GM19043 (cell line): ENCODE data around the gene MAP1B.

Source experiments
- ATAC-seq: cut with Tn5 transposase; IDR thresholded peaks from one replicate; pipeline ENCODE4 v1.9.1; 2021; ENCODE audit warnings: low read depth; ENCODE audit not compliant: unreplicated experiment

The MAP1B gene

DNA sequence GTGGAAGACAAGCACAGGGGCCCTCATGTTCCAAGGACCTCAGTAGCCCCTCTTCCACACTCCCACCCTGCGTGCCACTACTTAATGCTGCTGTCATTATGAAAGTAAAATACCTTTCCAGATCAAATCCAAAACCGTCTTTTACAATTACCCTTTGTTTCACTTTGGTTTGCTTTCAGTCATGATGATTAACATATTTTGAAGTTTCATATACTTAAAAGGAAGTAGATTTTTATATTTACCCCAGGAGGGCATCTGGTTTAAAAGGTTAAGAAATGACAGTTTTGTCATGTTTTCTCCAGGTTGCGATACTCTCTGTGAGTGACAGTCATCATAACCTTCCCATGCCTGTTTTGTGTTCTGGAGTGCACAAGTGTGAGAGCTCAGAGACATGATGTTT, 13.5 kb upstream of the MAP1B start:
- no peak for ATAC-seq

DNA sequence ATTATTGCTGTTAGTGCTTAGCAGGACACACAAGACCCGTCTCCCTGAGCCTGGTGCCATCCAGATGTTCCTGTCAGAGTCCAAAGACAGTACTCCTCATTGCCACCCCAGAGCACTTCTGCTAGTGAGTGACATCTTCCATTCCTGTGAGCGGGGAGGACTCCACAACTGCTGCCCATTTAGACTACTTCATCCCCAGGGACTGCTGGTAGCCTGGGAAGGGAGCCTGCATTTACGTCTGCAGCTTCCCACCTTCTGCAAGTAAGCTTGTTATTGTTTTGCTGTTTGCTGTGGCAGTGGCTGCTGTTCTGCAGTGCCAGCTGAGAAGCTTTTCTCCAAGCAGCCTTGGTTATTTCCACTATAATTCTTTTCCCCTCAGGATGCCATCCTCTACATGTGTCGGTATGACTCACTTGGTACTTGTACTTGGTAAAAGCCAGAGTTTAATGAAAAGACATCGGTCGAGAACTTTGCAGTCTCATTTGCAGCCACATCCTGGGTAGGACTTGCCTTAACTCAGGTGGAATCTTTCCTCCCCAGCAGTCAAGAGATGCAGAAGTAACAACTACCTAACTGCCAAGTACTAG, 10.6 kb upstream of the MAP1B start:
- no peak for ATAC-seq

DNA sequence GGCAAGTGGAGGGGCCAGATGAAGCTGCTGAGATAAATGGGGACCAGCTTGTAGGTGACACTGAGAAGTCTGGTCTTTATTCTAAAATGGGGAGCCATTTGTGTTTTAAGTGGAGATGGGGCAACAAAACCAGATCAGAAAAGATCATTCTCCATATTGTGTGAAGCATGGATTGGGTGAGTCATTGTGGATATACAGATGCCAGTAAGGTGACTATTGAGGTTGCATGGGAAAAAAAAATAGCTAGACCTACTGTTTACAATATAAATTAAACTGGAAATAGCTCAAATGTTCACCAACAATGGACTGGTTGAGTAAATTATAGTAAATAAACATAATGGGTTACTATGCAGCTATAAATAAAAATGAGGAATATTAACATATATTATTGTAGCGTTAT, 5.4 kb upstream of the MAP1B start:
- no peak for ATAC-seq

DNA sequence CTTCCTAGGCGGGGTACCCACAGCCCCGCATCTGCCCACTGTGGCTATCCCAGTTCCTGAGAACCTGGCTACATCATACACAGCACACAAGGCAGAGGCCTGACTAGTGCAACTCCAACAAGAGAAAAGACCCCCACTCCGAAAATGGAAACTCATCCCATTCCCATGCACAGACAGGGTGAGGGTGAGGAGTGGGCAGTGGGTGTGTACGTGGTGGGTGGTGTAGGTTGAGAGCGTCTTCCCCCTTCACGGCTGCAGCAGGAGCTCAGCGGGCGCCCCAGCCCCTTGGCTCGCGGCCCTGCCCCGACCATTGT, 501 bp upstream of the MAP1B start:
- no peak for ATAC-seq

GRCh38 chr5:72107901-72108201, 576 bp downstream of the MAP1B start:
- ATAC-seq, result no peak

GRCh38 chr5:72108202-72109061, 1.2 kb downstream of the MAP1B start:
- no peak for ATAC-seq

- ATAC-seq, result no peak
These were observed 1.8 kb downstream of the MAP1B start for GRCh38 chr5:72109062-72109411.

DNA sequence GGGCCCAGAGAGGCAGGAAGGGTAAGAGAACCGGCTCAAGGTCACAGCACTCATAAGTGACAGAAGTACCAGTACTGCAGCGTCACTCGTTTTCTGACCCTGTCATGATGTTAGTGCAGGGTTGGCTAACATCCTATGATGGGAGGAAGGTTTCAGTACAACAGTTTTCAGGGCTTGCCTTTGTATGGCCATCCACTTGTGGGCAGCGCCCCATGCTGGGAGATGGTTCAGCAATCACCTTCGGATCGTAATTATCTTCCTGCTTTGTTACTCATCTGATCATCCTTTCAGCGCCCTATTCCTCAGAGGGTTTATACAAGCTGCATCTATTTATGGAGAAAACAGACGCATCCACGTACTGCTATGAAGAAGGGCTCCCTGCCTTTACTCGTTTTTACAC, 2.4 kb downstream of the MAP1B start:
- no peak for ATAC-seq

DNA sequence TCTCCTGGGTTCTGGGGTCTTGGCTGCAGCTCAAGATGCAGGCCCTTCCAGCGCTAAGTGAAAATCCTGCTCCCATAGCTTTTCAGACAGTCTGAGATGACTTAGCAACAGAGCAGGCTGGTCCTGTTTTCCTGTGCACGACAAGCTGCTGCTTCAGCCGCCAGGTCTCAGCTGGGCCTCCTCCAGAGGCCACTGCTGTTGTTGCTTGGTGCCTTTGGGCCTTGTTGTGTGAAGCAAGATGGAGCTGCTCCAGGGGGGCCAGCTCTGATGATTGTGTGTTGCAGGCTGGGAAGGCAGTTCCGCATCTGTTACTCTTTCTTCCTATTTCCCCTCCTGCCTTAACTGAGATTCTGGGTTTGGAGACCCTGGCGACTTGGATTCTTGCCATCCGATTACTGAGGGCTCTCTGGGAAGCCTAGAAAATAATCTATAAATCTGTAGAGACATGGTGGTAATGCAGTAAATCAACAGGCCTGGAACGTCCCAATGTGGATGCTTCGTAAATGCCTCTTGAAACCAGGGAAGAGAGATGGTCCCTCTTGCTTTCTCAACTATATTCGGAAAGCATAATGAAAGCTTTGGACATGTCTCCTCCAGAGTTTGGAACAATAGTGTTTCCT, 3.2 kb downstream of the MAP1B start:
- no peak for ATAC-seq

DNA sequence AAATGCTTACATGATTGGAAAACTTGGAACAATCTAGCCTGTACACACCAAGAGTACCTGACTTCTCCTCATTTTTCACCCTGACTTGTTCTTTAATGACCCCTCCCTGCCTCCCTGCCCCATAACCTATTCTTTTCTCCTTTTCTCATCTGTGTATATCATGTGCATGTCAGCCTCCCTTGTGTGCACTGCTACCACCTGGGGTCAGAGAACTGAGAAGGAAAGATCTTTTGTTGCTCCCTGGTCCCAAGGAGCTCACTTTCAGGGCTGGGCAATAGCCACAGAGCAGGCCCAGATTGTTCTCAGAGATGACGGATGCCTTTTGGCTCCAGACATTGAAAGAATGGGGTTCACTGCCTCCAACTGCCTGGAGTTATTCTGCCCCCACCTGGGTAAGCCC, 5.1 kb downstream of the MAP1B start:
- no peak for ATAC-seq

DNA sequence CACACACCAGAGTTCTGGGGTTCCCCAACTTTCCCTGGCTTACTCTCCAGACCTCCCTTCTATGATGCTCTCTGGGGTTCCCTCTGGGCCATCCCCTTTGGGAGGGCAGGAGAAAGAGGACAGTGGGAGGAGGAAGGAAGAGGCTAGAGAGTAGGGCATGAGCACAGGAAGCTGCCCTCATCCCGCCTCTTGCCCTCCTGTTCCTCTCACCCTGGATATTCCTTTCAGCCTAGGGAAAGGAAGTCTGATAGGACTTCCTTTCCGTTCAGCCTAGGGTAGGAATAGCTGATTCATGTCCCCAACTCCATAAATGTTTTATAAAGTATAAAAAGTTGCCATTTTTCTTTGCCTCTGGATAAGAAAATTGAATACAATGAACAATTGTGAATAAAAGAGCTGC, 7.4 kb downstream of the MAP1B start:
- no peak for ATAC-seq

DNA sequence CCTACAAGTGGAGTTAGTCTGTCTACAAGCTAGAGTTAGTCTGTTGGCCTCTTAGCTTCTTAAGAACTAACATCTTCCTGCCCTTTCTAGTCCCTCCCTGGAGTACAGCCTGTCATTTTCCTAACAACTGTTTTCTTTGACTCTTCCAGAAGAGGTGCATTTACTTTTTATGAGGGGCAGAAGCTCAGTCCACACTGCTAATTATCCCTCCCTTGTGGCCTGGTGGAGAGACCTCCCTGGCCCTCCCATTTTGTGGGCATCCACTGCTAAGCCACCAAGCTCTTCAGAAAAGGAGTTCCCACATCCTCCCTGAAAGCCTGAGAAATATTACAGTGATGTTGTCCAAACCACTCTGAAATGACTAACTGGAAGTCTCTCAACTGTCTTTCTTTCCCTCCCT, 8.0 kb downstream of the MAP1B start:
- ATAC-seq, result no peak

DNA sequence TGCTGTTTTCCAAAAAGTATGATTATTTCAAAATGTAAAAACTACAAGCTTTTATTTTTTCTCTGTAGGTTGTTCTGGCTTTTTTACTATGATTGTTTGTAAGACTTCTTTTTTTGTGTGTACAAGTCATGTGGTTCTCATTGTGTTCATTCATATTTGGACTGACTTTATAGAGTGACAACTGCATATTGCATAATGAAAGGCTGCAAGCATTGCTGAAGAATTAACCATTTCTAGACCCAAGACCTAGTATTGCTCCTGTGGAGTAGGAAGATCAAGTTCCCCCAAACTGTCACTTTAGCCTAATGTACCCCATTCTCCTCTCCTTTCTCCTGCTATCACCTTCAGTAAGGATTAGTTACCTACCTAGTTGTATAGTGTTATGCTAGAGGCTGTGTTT, 10.0 kb downstream of the MAP1B start:
- no peak for ATAC-seq

GRCh38 chr5:72121052-72121779, 13.9 kb downstream of the MAP1B start:
- no peak for ATAC-seq

DNA sequence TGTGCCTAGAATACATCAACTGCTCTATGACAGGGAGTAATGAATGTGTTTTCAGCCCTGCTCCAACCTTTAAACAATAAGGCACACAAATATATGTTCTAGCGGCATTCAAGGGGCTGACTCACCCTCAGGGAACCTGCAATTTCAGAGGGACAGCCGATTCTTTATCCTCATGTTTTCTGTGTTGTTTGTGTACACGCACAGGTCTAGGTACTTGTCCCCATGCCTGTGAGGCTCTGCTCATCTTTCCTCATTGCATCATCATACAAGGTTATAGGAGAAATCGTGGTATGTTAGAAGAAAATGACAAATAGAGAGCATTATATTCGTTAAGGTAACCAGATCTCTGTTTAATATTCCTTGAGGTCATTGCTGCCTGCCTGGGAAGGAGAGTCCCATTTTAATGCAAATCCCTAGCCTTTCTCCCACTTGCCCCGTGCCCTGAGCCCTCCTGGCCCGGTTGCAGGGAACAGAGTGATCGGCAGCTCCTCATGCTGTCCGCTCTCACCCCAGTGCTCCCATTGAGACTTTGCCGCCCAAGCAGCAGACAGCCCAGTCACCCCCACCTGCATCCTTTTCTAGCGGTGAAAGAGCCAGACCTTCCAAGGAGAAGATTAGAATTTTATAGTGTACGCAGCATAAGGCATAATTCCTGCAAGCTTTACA, 14.6 kb downstream of the MAP1B start:
- ATAC-seq, result no peak

DNA sequence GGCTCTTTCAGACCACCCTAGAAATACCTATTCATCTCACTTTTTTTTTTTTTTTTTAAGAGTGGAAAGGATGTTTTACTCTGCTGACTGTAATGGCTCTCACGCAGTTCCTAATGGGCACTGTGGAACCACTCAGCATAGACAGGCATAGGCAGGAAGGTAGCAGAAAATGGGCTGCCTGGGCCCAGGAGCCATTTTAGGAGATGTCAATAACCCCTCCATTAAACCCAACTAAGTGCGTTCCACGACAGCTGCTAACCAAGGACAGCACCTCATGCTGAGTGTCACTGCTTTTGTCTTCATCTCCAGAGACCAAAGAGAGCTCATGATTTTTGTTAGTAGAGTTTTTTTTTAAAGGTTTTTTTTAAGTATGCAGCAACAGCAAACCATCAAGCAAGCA, 15.3 kb downstream of the MAP1B start:
- no peak for ATAC-seq

GRCh38 chr5:72123764-72124376, 16.6 kb downstream of the MAP1B start:
- ATAC-seq, result no peak

DNA sequence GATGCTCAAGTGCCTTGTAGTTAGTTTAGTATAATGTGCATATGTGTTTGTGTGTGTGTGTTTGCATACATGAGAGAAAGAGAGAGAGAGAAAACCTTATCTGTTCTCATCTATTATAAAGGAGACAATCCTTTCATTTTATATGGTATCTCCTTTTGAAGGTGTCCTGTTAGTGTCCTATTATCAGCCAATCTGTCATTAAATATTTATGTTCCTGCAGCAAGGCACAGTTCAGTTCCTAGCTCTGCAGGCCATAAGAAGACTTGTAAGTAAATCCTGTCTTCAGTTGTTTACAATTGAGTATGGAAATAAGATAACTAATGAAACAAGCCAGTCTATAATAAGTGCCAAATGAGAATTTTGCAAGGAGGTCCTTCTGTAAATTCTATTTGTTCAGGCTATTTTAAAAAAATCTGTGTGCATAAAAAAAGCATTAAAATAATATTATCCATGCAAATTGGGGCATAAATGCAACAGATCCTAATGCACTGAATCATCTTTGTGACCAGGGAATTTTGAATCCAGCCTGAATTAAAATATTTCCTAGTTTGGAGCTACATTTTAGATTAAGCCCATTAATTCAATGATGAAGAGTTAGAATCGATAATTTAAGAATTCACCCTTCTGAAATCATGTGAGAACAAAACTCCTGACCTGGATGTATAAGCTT, 18.1 kb downstream of the MAP1B start:
- no peak for ATAC-seq

GRCh38 chr5:72125941-72126620, 18.8 kb downstream of the MAP1B start:
- ATAC-seq, result no peak

DNA sequence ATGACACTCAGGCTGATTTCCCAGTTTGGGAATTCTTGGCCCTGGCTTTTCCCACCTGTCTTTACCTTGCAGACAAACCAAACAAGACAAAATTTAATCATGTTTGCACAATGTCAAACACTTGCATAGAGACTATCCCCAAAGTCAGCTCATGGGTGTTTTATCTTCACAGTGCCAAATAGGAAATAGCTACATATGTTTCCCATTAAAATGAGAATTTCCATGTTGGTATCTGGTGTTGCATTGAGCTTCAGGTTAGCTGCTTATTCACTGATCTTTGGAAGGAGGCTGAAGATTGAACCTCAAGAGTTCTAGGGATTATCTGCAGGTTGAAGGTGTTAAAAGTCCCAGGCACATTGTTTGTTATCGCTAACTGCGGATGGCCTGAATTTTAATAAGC, 19.5 kb downstream of the MAP1B start:
- no peak for ATAC-seq
